ENCODE data around the gene RHOT2.

The RHOT2 gene

GRCh38 chr16:647173-647902 lies 20.6 kb upstream of the RHOT2 start:
- in situ Hi-C loops (cut with MboI; ENCODE audit: low sequenced_read_pairs): no loop called here

- in situ Hi-C loops (cut with MboI; ENCODE audit: low sequenced_read_pairs): no loop called here
These were observed 19.7 kb upstream of the RHOT2 start for GRCh38 chr16:648071-648780.

GRCh38 chr16:648781-649589 lies 18.9 kb upstream of the RHOT2 start, which contains the start of gene WDR90:
TSS of gene WDR90 (plus strand) at chr16:649365. CDS start at chr16:649417, 52 bp downstream.
- in situ Hi-C loops (cut with MboI; ENCODE audit: low sequenced_read_pairs): no loop called here

GRCh38 chr16:649631-650030 lies 18.3 kb upstream of the RHOT2 start:
- in situ Hi-C loops (cut with MboI; ENCODE audit: low sequenced_read_pairs): no loop called here

GRCh38 chr16:651844-652243 lies 16.1 kb upstream of the RHOT2 start:
- in situ Hi-C loops (cut with MboI; ENCODE audit: low sequenced_read_pairs): no loop called here

- in situ Hi-C loops (cut with MboI; ENCODE audit: low sequenced_read_pairs): no loop called here
These were observed 15.3 kb upstream of the RHOT2 start for GRCh38 chr16:652454-653305.

- in situ Hi-C loops (cut with MboI; ENCODE audit: low sequenced_read_pairs): no loop called here
These were observed 13.9 kb upstream of the RHOT2 start for GRCh38 chr16:654034-654433.

- in situ Hi-C loops (cut with MboI; ENCODE audit: low sequenced_read_pairs): no loop called here
These were observed 10.4 kb upstream of the RHOT2 start for GRCh38 chr16:657487-657886.

- in situ Hi-C loops (cut with MboI; ENCODE audit: low sequenced_read_pairs): no loop called here
These were observed 9.0 kb upstream of the RHOT2 start for GRCh38 chr16:658679-659571.

- in situ Hi-C loops (cut with MboI; ENCODE audit: low sequenced_read_pairs): no loop called here
These were observed 8.3 kb upstream of the RHOT2 start for GRCh38 chr16:659618-660017.

GRCh38 chr16:660132-660458 lies 7.8 kb upstream of the RHOT2 start:
- in situ Hi-C loops (cut with MboI; ENCODE audit: low sequenced_read_pairs): no loop called here

GRCh38 chr16:660459-661183 lies 7.3 kb upstream of the RHOT2 start:
- in situ Hi-C loops (cut with MboI; ENCODE audit: low sequenced_read_pairs): no loop called here

GRCh38 chr16:661184-661821 lies 6.6 kb upstream of the RHOT2 start:
- in situ Hi-C loops (cut with MboI; ENCODE audit: low sequenced_read_pairs): no loop called here

GRCh38 chr16:662095-662494 lies 5.8 kb upstream of the RHOT2 start:
- in situ Hi-C loops (cut with MboI; ENCODE audit: low sequenced_read_pairs): no loop called here

GRCh38 chr16:662597-662996 lies 5.3 kb upstream of the RHOT2 start:
- in situ Hi-C loops (cut with MboI; ENCODE audit: low sequenced_read_pairs): no loop called here

GRCh38 chr16:666572-666971 lies 1.4 kb upstream of the RHOT2 start:
- in situ Hi-C loops (cut with MboI; ENCODE audit: low sequenced_read_pairs): no loop called here

- in situ Hi-C loops (cut with MboI; ENCODE audit: low sequenced_read_pairs): no loop called here
These were observed 686 bp upstream of the RHOT2 start for GRCh38 chr16:667113-667779.

GRCh38 chr16:668519-669171 lies 713 bp downstream of the RHOT2 start:
- in situ Hi-C loops (cut with MboI; ENCODE audit: low sequenced_read_pairs): no loop called here
